KBM-7 (cell line): ENCODE data around the gene CLDN5.
"Not testable (repeated sequence)": the region's sequence is repeated elsewhere in the genome, so short reads cannot be mapped to it uniquely, and the experiment has no call there.

ENCODE experiments used
- DNase-seq: peaks from one replicate; pipeline ENCODE4 v3.0.0-alpha.2; 2015
- in situ Hi-C: fragments of 300-500 bp; cut with MboI; formaldehyde crosslinking; loops from 2 replicates; pipeline ENCODE4 v1.14.3; 2020; ENCODE audit warnings: low sequenced_read_pairs, low pct_unique_long_range_greater_than_20kb, mixed read lengths

The CLDN5 gene

GRCh38 chr22:19549428-19549827 is 25.2 kb upstream of the CLDN5 start:
- in situ Hi-C loops = no loop called here
- no peak for DNase-seq

- no peak for DNase-seq
- in situ Hi-C loops = no loop called here
Observed at GRCh38 chr22:19548964-19549363, 24.8 kb upstream of the CLDN5 start.

- in situ Hi-C loops = not testable (repeated sequence)
Observed at GRCh38 chr22:19548427-19548826, 24.2 kb upstream of the CLDN5 start.

GRCh38 chr22:19547620-19548019 is 23.4 kb upstream of the CLDN5 start:
- in situ Hi-C loops = no loop called here
- DNase-seq = no peak

More at GRCh38 chr22:19548427-19548826, 24.2 kb upstream of the CLDN5 start:
- not testable (repeated sequence) for DNase-seq

- peak; percentile 5 for DNase-seq
- in situ Hi-C loops = no loop called here
Observed at GRCh38 chr22:19546680-19547079, 22.5 kb upstream of the CLDN5 start.

- DNase-seq = no peak
- in situ Hi-C loops = no loop called here
Observed at GRCh38 chr22:19545935-19546207, 21.7 kb upstream of the CLDN5 start.

- DNase-seq = no peak
- in situ Hi-C loops = no loop called here
Observed at GRCh38 chr22:19543970-19544708, 19.9 kb upstream of the CLDN5 start.

- DNase-seq = no peak
- in situ Hi-C loops = no loop called here
Observed at GRCh38 chr22:19540394-19540793, 16.2 kb upstream of the CLDN5 start.

- in situ Hi-C loops = no loop called here
- DNase-seq = no peak
Observed at GRCh38 chr22:19537941-19538488, 13.8 kb upstream of the CLDN5 start.

- in situ Hi-C loops = no loop called here
- no peak for DNase-seq
Observed at GRCh38 chr22:19536564-19536963, 12.4 kb upstream of the CLDN5 start.

GRCh38 chr22:19535001-19535400 is 10.8 kb upstream of the CLDN5 start:
- in situ Hi-C loops = no loop called here
- peak; percentile 72 for DNase-seq

GRCh38 chr22:19533857-19534256 is 9.6 kb upstream of the CLDN5 start:
- no peak for DNase-seq
- in situ Hi-C loops = no loop called here

GRCh38 chr22:19533049-19533626 is 8.9 kb upstream of the CLDN5 start:
- in situ Hi-C loops = no loop called here
- DNase-seq = no peak

GRCh38 chr22:19531327-19531726 is 7.1 kb upstream of the CLDN5 start:
- DNase-seq, in situ Hi-C loops: not testable (repeated sequence)

GRCh38 chr22:19530751-19531150 is 6.5 kb upstream of the CLDN5 start:
- in situ Hi-C loops = no loop called here

GRCh38 chr22:19529811-19530210 is 5.6 kb upstream of the CLDN5 start:
- in situ Hi-C loops = no loop called here

More at GRCh38 chr22:19530751-19531150, 6.5 kb upstream of the CLDN5 start:
- no peak for DNase-seq

GRCh38 chr22:19527861-19528417 is 3.7 kb upstream of the CLDN5 start:
- in situ Hi-C loops = no loop called here

More at GRCh38 chr22:19529811-19530210, 5.6 kb upstream of the CLDN5 start:
- DNase-seq = no peak

GRCh38 chr22:19527321-19527721 is 3.1 kb upstream of the CLDN5 start:
- no peak for DNase-seq
- in situ Hi-C loops = no loop called here

More at GRCh38 chr22:19527861-19528417, 3.7 kb upstream of the CLDN5 start:
- no peak for DNase-seq

- no peak for DNase-seq
- in situ Hi-C loops = no loop called here
Observed at GRCh38 chr22:19526702-19527111, 2.5 kb upstream of the CLDN5 start.

- in situ Hi-C loops = no loop called here
- no peak for DNase-seq
Observed at GRCh38 chr22:19526076-19526701, 2.0 kb upstream of the CLDN5 start.
